ENCODE results near the gene LYSMD3. TPM values are rescaled to one million over a fixed set of nuclear protein-coding genes. Genes with fewer than 3 reads are reported as not detected.

LYSMD3 gene
- total and polyA plus RNA-seq, 7 donors, result 8.0 to 23.7 (median 15.5) TPM

GRCh38 chr5:90558344-90559192 lies 29.2 kb upstream of the LYSMD3 start, which contains the start of gene ADGRV1:
TSS of gene ADGRV1 (plus strand) at chr5:90558797. CDS start at chr5:90558896, 99 bp downstream.
- Histone ChIP-seq H3K36me3 (no peaks in the 10 kb centered on the region), H3K4me1 (peaks cover 0 to 12% (median 11%) of the 10 kb centered on the region in 4 donors), H3K27ac (no peak within 1 kb of the TSS), H3K9me3 (no peaks in the 10 kb centered on the region), H3K4me3 (peak within 1 kb of the TSS in 3 of 4 donors; percentile 25 to 38 (median 37)), H3K27me3 (peaks cover 16 to 52% (median 17%) of the 10 kb centered on the region in 3 donors)
- WGBS, 2 donors, result 1% methylated on average over 60 of the region's 60 CpGs
- no peak for DNase-seq
- TF ChIP-seq CTCF (IDR thresholded peaks at IDR 0.05) (no peak), EP300 (IDR thresholded peaks at IDR 0.05) (no peak), POLR2A (IDR thresholded peaks at IDR 0.05) (no peak), POLR2AphosphoS5 (IDR thresholded peaks at IDR 0.05) (no peak)
- intact Hi-C loops (cut with DNase I), result no loop called here

- H3K27ac ChIP-seq, result no peak overlapping the region
- H3K9me3 ChIP-seq, result no peaks in the 10 kb centered on the region
- peaks cover 0 to 12% (median 11%) of the 10 kb centered on the region in 4 donors for H3K4me1 ChIP-seq
- 3 to 12% methylated on average over 3 of the region's 3 CpGs for WGBS, 2 donors
- intact Hi-C loops (cut with DNase I), result no loop called here
- TF ChIP-seq CTCF (IDR thresholded peaks at IDR 0.05) (no peak), EP300 (IDR thresholded peaks at IDR 0.05) (no peak), POLR2A (IDR thresholded peaks at IDR 0.05) (no peak)
- no peaks in the 10 kb centered on the region for H3K36me3 ChIP-seq
- H3K4me3 ChIP-seq, result peak overlapping the region in 3 of 4 donors; percentile 25 to 38 (median 37)
- DNase-seq, result no peak
- peaks cover 16 to 52% (median 17%) of the 10 kb centered on the region in 3 donors for H3K27me3 ChIP-seq
These were observed 28.5 kb upstream of the LYSMD3 start for GRCh38 chr5:90557871-90558270.

GRCh38 chr5:90557391-90557790 lies 28.0 kb upstream of the LYSMD3 start:
- DNase-seq, result no peak
- Histone ChIP-seq H3K4me1 (peaks cover 0 to 12% (median 11%) of the 10 kb centered on the region in 4 donors), H3K27me3 (peaks cover 16 to 50% (median 17%) of the 10 kb centered on the region in 3 donors), H3K4me3 (no peak overlapping the region), H3K27ac (no peak overlapping the region), H3K9me3 (no peaks in the 10 kb centered on the region), H3K36me3 (no peaks in the 10 kb centered on the region)
- no peak for TF ChIP-seq CTCF (IDR thresholded peaks at IDR 0.05)
- no peak for TF ChIP-seq EP300 (IDR thresholded peaks at IDR 0.05)
- TF ChIP-seq POLR2A (IDR thresholded peaks at IDR 0.05), result no peak
- no peak for TF ChIP-seq POLR2AphosphoS5 (IDR thresholded peaks at IDR 0.05)
- WGBS, 2 donors, result 13 to 21% methylated on average over 9 of the region's 9 CpGs
- intact Hi-C loops (cut with DNase I), result no loop called here

- H3K27ac ChIP-seq, result no peak overlapping the region
- H3K4me3 ChIP-seq, result no peak overlapping the region
- H3K36me3 ChIP-seq, result no peaks in the 10 kb centered on the region
- peaks cover 16 to 44% (median 17%) of the 10 kb centered on the region in 3 donors for H3K27me3 ChIP-seq
- DNase-seq, result no peak
- H3K4me1 ChIP-seq, result peaks cover 0 to 12% (median 11%) of the 10 kb centered on the region in 4 donors
- TF ChIP-seq POLR2A (IDR thresholded peaks at IDR 0.05), result no peak
- TF ChIP-seq POLR2AphosphoS5 (IDR thresholded peaks at IDR 0.05), result no peak
- TF ChIP-seq EP300 (IDR thresholded peaks at IDR 0.05), result no peak
- no peak for TF ChIP-seq CTCF (IDR thresholded peaks at IDR 0.05)
- no peaks in the 10 kb centered on the region for H3K9me3 ChIP-seq
- intact Hi-C loops (cut with DNase I), result no loop called here
These were observed 26.3 kb upstream of the LYSMD3 start for GRCh38 chr5:90555666-90556065.
